Keratinocyte (primary cell): ENCODE measurements around the gene OR4D1. TPM values are rescaled to one million over a fixed set of nuclear protein-coding genes. Genes with fewer than 3 reads are reported as not detected.

ENCODE experiments used
- DNase-seq: peaks from one replicate; pipeline ENCODE4 v3.0.0-alpha.2; 2011; ENCODE audit warnings: low read depth, missing footprints, low spot score
- FAIRE-seq: peaks from 2 replicates; lab custom pipeline; 2011; peaks lifted over from hg19 to GRCh38; lab: Jason Lieb, UNC
- H2AFZ ChIP-seq: 2 replicates; pipeline ENCODE4 v1.6.0; 2012; ENCODE audit warnings: low read length, control low read depth, inconsistent platforms; ENCODE audit not compliant: control insufficient read depth
- H3K27ac ChIP-seq: 2 replicates; pipeline ENCODE4 v1.5.1; 2011; ENCODE audit warnings: low read length; ENCODE audit not compliant: control insufficient read depth, insufficient read depth
- H3K27me3 ChIP-seq: 3 replicates; pipeline ENCODE4 v1.6.0; 2011; ENCODE audit warnings: low read length; ENCODE audit not compliant: control insufficient read depth, insufficient read depth; ENCODE audit errors: extremely low read depth
- H3K36me3 ChIP-seq, 2 experiments: 2 replicates in 1 of 2; 3 replicates in 1 of 2; pipeline ENCODE4 v1.5.1; 2011; ENCODE audit warnings: low read length in 2 of 2, mild to moderate bottlenecking in 1 of 2; ENCODE audit not compliant: control insufficient read depth in 2 of 2, insufficient read depth in 2 of 2; ENCODE audit errors: extremely low read depth in 1 of 2
- H3K4me1 ChIP-seq: 3 replicates; pipeline ENCODE4 v1.5.1; 2011; ENCODE audit warnings: low read length; ENCODE audit not compliant: control insufficient read depth, insufficient read depth; ENCODE audit errors: extremely low read depth
- H3K4me2 ChIP-seq: 3 replicates; pipeline ENCODE4 v1.6.0; 2011; ENCODE audit warnings: low read depth, low read length; ENCODE audit not compliant: control insufficient read depth, insufficient read depth; ENCODE audit errors: extremely low read depth
- H3K4me3 ChIP-seq, 3 experiments: fragments of 200-600 bp in 1 of 3; sonication (generic) in 1 of 3; 2 replicates in 2 of 3; 3 replicates in 1 of 3; pipeline ENCODE4 v1.5.1; 2011 to 2016; ENCODE audit warnings: low read length in 3 of 3, mild to moderate bottlenecking in 3 of 3, control low read depth in 2 of 3, inconsistent platforms in 1 of 3, low read depth in 1 of 3, mixed read lengths in 1 of 3, mixed run types in 1 of 3, moderate library complexity in 1 of 3; ENCODE audit not compliant: control insufficient read depth in 2 of 3, insufficient read depth in 2 of 3; ENCODE audit errors: extremely low read depth in 1 of 3
- H3K79me2 ChIP-seq: 2 replicates; pipeline ENCODE4 v1.6.0; 2012; ENCODE audit warnings: low read length; ENCODE audit not compliant: control insufficient read depth, insufficient read depth
- H3K9ac ChIP-seq: 3 replicates; pipeline ENCODE4 v1.6.0; 2011; ENCODE audit warnings: low read length; ENCODE audit not compliant: control insufficient read depth, insufficient read depth; ENCODE audit errors: extremely low read depth
- H3K9me1 ChIP-seq: 3 replicates; pipeline ENCODE4 v1.6.0; 2011; ENCODE audit warnings: low read length; ENCODE audit not compliant: control insufficient read depth, insufficient read depth; ENCODE audit errors: extremely low read depth
- H3K9me3 ChIP-seq: 2 replicates; pipeline ENCODE4 v1.5.1; 2012; ENCODE audit warnings: low read depth, low read length; ENCODE audit not compliant: control insufficient read depth
- H4K20me1 ChIP-seq: 3 replicates; pipeline ENCODE4 v1.6.0; 2011; ENCODE audit warnings: low read length; ENCODE audit not compliant: control insufficient read depth, insufficient read depth; ENCODE audit errors: extremely low read depth
- EZH2 ChIP-seq: IDR thresholded peaks from one replicate; pipeline ENCODE4 v1.6.1; 2012; ENCODE audit warnings: inconsistent platforms, mild to moderate bottlenecking, low read length, moderate library complexity
- dilution Hi-C: fragments of 300-500 bp; cut with MboI; formaldehyde crosslinking; loops from one replicate; pipeline ENCODE4 v1.7.0; 2020; ENCODE audit warnings: low sequenced_read_pairs; ENCODE audit not compliant: extremely low pct_ligation_motif_present
- polyA plus RNA-seq, 5 experiments: library from polyadenylated mRNA; depleted of rRNA in 3 of 5; stranded (reverse) in 3 of 5; stranded (forward) in 1 of 5; unstranded in 1 of 5; fragments of >200 nt; gene quantifications; 1 replicate in 1 of 5; 2 replicates in 3 of 5; 3 replicates in 1 of 5; pipeline versions ENCODE4 v1.2.1 to v1.2.3, GENCODE V29; 2011 to 2012; ENCODE audit warnings: missing spikeins in 2 of 5, low read depth in 1 of 5, low replicate concordance in 1 of 5
- TF ChIP-seq, protein P1 (sequence below), 3 experiments: IDR thresholded peaks in 1 of 3; conservative IDR thresholded peaks in 1 of 3; optimal IDR thresholded peaks in 1 of 3; 2 replicates in 2 of 3; 3 replicates in 1 of 3; pipeline versions ENCODE3 to v1.5.1; 2011; ENCODE audit warnings: low read length in 3 of 3, mild to moderate bottlenecking in 3 of 3, moderate library complexity in 2 of 3, control low read depth in 1 of 3, inconsistent platforms in 1 of 3; ENCODE audit not compliant: insufficient read depth in 2 of 3; ENCODE audit errors: extremely low read depth in 1 of 3

OR4D1 gene
- polyA plus RNA-seq, 1 donor (not counting 4 experiments of a cell fraction or from before 2014, with no cell fraction given) = not detected

GRCh38 chr17:58111676-58112075 lies 36.5 kb upstream of the OR4D1 start:
- no peak overlapping the region for H2AFZ ChIP-seq
- no peaks in the 10 kb centered on the region for H3K9me3 ChIP-seq
- H3K79me2 ChIP-seq = no peaks in the 10 kb centered on the region
- FAIRE-seq = no peak
- H3K9ac ChIP-seq = no peak overlapping the region
- H3K4me2 ChIP-seq = no peak overlapping the region
- H3K27me3 ChIP-seq = peaks cover 2% of the 10 kb centered on the region
- H3K4me1 ChIP-seq = no peaks in the 10 kb centered on the region
- no peaks in the 10 kb centered on the region for H3K36me3 ChIP-seq
- no peak for TF ChIP-seq EZH2
- TF ChIP-seq, protein P1, sequence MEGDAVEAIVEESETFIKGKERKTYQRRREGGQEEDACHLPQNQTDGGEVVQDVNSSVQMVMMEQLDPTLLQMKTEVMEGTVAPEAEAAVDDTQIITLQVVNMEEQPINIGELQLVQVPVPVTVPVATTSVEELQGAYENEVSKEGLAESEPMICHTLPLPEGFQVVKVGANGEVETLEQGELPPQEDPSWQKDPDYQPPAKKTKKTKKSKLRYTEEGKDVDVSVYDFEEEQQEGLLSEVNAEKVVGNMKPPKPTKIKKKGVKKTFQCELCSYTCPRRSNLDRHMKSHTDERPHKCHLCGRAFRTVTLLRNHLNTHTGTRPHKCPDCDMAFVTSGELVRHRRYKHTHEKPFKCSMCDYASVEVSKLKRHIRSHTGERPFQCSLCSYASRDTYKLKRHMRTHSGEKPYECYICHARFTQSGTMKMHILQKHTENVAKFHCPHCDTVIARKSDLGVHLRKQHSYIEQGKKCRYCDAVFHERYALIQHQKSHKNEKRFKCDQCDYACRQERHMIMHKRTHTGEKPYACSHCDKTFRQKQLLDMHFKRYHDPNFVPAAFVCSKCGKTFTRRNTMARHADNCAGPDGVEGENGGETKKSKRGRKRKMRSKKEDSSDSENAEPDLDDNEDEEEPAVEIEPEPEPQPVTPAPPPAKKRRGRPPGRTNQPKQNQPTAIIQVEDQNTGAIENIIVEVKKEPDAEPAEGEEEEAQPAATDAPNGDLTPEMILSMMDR (optimal IDR thresholded peaks at IDR 0.05 in 1 of 3, IDR thresholded peaks at IDR 0.05 in 1 of 3, conservative IDR thresholded peaks at IDR 0.05 in 1 of 3; ENCODE audit: extremely low read depth in 1 of 3, insufficient read depth in 2 of 3, low read length in 3 of 3) = no peak
- H3K9me1 ChIP-seq = no peaks in the 10 kb centered on the region
- dilution Hi-C loops = no loop called here
- no peak overlapping the region for H3K4me3 ChIP-seq
- no peak for DNase-seq
- H4K20me1 ChIP-seq = no peaks in the 10 kb centered on the region
- H3K27ac ChIP-seq = no peak overlapping the region

GRCh38 chr17:58112970-58113631 lies 35.1 kb upstream of the OR4D1 start:
- FAIRE-seq (peak; percentile 48), DNase-seq (peak; percentile 28)
- Histone ChIP-seq H3K9me3 (no peaks in the 10 kb centered on the region), H3K4me1 (no peaks in the 10 kb centered on the region), H3K9me1 (no peaks in the 10 kb centered on the region), H4K20me1 (no peaks in the 10 kb centered on the region), H2AFZ (no peak overlapping the region), H3K9ac (no peak overlapping the region), H3K4me2 (no peak overlapping the region), H3K4me3 (no peak overlapping the region), H3K27ac (no peak overlapping the region), H3K27me3 (peaks cover 2% of the 10 kb centered on the region), H3K79me2 (no peaks in the 10 kb centered on the region), H3K36me3 (no peaks in the 10 kb centered on the region)
- dilution Hi-C loops = no loop called here
- TF ChIP-seq, protein P1 (optimal IDR thresholded peaks at IDR 0.05 in 1 of 3, IDR thresholded peaks at IDR 0.05 in 1 of 3, conservative IDR thresholded peaks at IDR 0.05 in 1 of 3; ENCODE audit: extremely low read depth in 1 of 3, insufficient read depth in 2 of 3, low read length in 3 of 3) = peak; percentile 93 to 98 (median 97)
- no peak for TF ChIP-seq EZH2
